DOHH2 (cell line): Measurements from ENCODE around the gene FAM47B.

ENCODE experiments used
- EZH2phosphoT487 ChIP-seq: fragments of 200-600 bp; sonication (generic); IDR thresholded peaks from 2 replicates; pipeline ENCODE4 v1.6.1; 2017; ENCODE audit warnings: borderline replicate concordance, mild to moderate bottlenecking, antibody characterized with exemption, low read length, moderate library complexity, mixed read lengths
- TF ChIP-seq, protein P1 (sequence below): fragments of 200-600 bp; sonication (generic); IDR thresholded peaks from one replicate; pipeline ENCODE4 v1.5.1; 2014; ENCODE audit warnings: antibody characterized with exemption, mild to moderate bottlenecking, low read depth, low read length; ENCODE audit not compliant: poor library complexity, severe bottlenecking

DNA sequence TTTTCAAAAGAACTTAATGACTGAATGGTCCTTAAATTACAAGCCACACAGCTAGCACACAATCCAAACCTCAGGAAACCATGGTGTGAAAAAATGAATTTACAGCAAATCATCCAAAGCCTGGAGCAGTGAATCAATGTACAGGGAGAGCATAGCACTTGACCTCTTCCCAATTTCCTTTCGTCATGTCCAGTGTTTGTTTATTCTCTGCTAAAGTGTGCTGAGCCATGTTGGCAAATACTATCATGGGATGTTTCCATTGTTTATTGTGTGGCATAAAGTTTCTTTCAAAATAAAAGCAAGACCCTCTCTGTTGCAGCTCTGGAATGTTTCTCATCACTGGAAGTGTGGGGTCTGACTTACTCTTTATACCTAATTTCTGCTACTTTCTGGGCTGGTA, 25.4 kb upstream of the FAM47B start:
- TF ChIP-seq, protein P1, sequence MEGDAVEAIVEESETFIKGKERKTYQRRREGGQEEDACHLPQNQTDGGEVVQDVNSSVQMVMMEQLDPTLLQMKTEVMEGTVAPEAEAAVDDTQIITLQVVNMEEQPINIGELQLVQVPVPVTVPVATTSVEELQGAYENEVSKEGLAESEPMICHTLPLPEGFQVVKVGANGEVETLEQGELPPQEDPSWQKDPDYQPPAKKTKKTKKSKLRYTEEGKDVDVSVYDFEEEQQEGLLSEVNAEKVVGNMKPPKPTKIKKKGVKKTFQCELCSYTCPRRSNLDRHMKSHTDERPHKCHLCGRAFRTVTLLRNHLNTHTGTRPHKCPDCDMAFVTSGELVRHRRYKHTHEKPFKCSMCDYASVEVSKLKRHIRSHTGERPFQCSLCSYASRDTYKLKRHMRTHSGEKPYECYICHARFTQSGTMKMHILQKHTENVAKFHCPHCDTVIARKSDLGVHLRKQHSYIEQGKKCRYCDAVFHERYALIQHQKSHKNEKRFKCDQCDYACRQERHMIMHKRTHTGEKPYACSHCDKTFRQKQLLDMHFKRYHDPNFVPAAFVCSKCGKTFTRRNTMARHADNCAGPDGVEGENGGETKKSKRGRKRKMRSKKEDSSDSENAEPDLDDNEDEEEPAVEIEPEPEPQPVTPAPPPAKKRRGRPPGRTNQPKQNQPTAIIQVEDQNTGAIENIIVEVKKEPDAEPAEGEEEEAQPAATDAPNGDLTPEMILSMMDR = no peak
- no peak for TF ChIP-seq EZH2phosphoT487
